ENCODE measurements around the gene TENM3.
"Not testable (repeated sequence)": the region's sequence is repeated elsewhere in the genome, so short reads cannot be mapped to it uniquely, and the experiment has no call there.

TENM3 gene

DNA sequence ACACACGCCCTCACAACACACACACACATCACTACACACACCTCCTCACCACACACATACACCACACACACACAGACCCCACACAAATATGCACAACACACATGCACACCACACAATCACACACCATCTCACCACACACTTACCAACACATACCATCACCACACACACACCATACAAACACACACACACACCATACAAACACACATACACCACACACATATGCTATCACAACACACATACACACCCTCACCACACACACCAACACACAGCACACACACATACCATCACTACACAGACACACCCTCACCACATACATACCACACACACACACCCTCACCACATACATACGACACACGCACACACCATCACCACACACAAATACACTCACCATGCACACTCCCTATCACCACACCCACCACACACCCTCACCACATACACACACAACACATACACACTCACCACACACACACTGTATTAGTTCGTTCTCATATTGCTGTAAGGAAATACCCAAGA lies 567.0 kb downstream of the TENM3 start:
- no peak overlapping the region for H3K9ac ChIP-seq (ENCODE audit: low read length)
- no peak overlapping the region for H3K4me3 ChIP-seq (ENCODE audit: low read depth in 1 of 2, low read length in 2 of 2)
- no peak overlapping the region for H3K27ac ChIP-seq (ENCODE audit: low read depth, low read length)
- H3K4me1 ChIP-seq (ENCODE audit: insufficient read depth, low read length): no peaks in the 10 kb centered on the region
- no peaks in the 10 kb centered on the region for H3K36me3 ChIP-seq (ENCODE audit: insufficient read depth, low read length)
- H3K27me3 ChIP-seq (ENCODE audit: control insufficient read depth in 1 of 2, insufficient read depth in 2 of 2, low read length in 2 of 2): no peaks in the 10 kb centered on the region
- no peaks in the 10 kb centered on the region for H3K9me3 ChIP-seq (ENCODE audit: low read length)

DNA sequence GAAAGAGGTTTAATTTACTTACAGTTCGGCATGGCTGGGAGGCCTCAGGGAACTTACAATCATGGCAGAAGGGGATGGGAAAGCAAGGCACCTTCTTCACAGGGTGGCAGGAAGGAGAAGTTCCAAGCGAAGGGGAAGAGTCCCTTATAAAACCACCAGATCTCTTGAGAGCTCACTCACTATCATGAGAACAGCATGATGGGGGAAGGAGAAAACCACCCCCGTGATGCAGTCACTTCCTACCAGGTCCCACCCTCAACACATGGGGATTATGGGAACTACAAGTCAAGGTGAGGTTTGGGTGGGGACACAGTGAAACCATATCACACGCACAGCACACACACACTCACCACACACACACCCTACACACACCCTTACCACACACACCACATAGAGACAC lies 569.7 kb downstream of the TENM3 start:
- Histone ChIP-seq H3K27me3 (ENCODE audit: control insufficient read depth in 1 of 2, insufficient read depth in 2 of 2, low read length in 2 of 2) (no peaks in the 10 kb centered on the region), H3K9ac (ENCODE audit: low read length) (no peak overlapping the region), H3K36me3 (ENCODE audit: insufficient read depth, low read length) (no peaks in the 10 kb centered on the region), H3K9me3 (ENCODE audit: low read length) (no peaks in the 10 kb centered on the region), H3K4me3 (ENCODE audit: low read depth in 1 of 2, low read length in 2 of 2) (no peak overlapping the region), H3K27ac (ENCODE audit: low read depth, low read length) (no peak overlapping the region), H3K4me1 (ENCODE audit: insufficient read depth, low read length) (no peaks in the 10 kb centered on the region)

DNA sequence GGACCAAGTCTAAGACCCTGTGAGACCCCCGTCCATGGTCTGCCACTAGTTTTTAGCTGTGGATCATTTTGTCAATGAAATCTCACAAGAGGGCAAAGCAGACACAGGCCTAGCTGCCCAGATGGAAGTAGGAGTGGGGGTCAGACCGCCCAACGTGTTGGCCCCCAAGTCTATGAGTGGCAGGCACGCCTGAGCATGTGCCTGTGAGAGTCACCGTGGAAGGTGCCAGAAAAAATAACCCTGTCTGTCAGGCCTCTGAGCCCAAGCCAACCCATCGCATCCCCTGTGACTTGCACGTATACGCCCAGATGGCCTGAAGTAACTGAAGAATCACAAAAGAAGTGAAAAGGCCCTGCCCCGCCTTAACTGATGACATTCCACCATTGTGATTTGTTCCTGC lies 570.9 kb downstream of the TENM3 start:
- not testable (repeated sequence) for H3K36me3 ChIP-seq (ENCODE audit: insufficient read depth, low read length); H3K27ac ChIP-seq (ENCODE audit: low read depth, low read length); H3K4me1 ChIP-seq (ENCODE audit: insufficient read depth, low read length); H3K9ac ChIP-seq (ENCODE audit: low read length); H3K4me3 ChIP-seq (ENCODE audit: low read depth in 1 of 2, low read length in 2 of 2); H3K9me3 ChIP-seq (ENCODE audit: low read length); H3K27me3 ChIP-seq (ENCODE audit: control insufficient read depth in 1 of 2, insufficient read depth in 2 of 2, low read length in 2 of 2)

DNA sequence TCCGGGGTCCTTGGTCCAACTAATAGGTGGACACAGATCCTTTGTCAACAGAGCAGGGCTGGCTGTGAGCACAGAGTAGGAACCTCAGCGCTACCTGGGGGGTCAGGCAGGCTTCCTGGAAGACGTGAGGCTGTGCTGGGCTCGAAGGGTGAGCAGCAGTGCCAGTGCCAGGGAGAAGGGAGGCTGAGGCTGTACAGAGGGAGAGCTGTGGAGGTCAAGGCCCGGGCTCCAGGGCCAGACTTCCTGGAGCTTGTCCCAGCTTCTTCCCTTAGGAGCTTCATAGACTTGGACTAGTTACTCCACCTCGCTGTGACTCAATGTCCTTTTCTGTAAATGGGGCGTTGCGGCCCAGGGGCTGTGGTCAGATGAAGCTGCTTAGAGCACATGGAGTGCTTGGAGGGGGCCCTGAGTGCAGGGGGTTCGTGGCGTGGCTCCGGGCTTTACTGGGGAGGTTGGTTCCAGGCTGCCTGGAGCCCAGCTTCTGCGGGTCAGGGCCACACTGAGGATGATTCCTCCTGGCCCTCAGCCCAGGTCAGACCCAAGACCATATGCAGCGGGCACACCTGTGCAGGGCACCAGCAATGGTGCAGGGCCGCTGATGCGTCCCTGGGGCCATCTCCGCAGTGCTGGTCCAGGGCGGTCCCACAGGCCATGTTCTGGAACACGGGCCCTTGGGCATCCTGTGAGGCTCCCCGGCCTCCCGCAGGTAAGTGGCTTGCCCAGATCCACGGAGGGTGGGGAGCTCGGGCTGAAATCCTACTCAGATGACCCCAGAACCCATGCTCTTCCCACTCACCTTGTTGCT lies 575.9 kb downstream of the TENM3 start:
- no peaks in the 10 kb centered on the region for H3K27me3 ChIP-seq (ENCODE audit: control insufficient read depth in 1 of 2, insufficient read depth in 2 of 2, low read length in 2 of 2)
- no peaks in the 10 kb centered on the region for H3K9me3 ChIP-seq (ENCODE audit: low read length)
- no peak overlapping the region for H3K9ac ChIP-seq (ENCODE audit: low read length)
- no peaks in the 10 kb centered on the region for H3K4me1 ChIP-seq (ENCODE audit: insufficient read depth, low read length)
- no peak overlapping the region for H3K27ac ChIP-seq (ENCODE audit: low read depth, low read length)
- H3K36me3 ChIP-seq (ENCODE audit: insufficient read depth, low read length): no peaks in the 10 kb centered on the region
- no peak overlapping the region for H3K4me3 ChIP-seq (ENCODE audit: low read depth in 1 of 2, low read length in 2 of 2)

DNA sequence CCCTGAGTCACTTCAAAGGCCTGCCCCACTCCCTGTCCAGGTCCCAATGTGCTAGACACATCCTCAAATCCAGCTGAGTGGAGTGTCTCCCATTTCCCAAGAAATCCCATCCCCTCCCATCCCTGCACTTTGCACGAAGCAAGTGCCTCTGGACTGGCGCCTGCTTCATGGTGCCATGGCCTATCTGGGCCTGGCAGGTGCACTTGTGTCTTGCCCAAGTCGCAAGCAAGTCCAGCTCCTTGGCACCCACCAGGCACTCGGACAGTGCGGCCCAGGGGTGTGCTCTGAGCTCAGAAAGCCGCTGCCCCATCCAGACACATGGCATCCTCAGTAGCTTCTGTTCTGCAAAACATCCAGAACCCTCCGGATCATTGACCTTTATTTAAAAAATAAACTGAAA lies 576.5 kb downstream of the TENM3 start:
- Histone ChIP-seq H3K27me3 (ENCODE audit: control insufficient read depth in 1 of 2, insufficient read depth in 2 of 2, low read length in 2 of 2) (no peaks in the 10 kb centered on the region), H3K4me1 (ENCODE audit: insufficient read depth, low read length) (no peaks in the 10 kb centered on the region), H3K9ac (ENCODE audit: low read length) (no peak overlapping the region), H3K9me3 (ENCODE audit: low read length) (no peaks in the 10 kb centered on the region), H3K4me3 (ENCODE audit: low read depth in 1 of 2, low read length in 2 of 2) (no peak overlapping the region), H3K27ac (ENCODE audit: low read depth, low read length) (no peak overlapping the region), H3K36me3 (ENCODE audit: insufficient read depth, low read length) (no peaks in the 10 kb centered on the region)

DNA sequence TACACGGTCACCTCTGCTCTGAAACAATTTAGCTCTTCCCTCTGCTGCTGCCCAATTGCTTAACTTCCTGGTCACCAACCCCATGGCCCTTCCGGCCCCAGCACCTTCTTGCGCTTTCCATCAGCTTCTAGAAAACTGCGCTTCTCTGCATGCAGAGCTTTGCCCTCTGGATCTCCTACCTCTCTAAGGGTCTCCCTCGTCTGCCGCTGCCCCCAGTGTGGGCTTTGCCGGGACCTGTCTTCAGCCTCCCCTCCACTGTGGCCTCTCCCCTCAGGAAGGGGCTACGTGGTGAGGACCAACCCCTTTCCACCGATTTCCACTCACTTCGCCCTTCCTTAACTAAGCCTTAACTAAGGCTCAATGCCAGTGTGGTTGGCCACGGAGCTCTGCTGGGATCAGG lies 579.4 kb downstream of the TENM3 start:
- no peak overlapping the region for H3K9ac ChIP-seq (ENCODE audit: low read length)
- H3K4me1 ChIP-seq (ENCODE audit: insufficient read depth, low read length): no peaks in the 10 kb centered on the region
- no peaks in the 10 kb centered on the region for H3K27me3 ChIP-seq (ENCODE audit: control insufficient read depth in 1 of 2, insufficient read depth in 2 of 2, low read length in 2 of 2)
- H3K36me3 ChIP-seq (ENCODE audit: insufficient read depth, low read length): no peaks in the 10 kb centered on the region
- no peaks in the 10 kb centered on the region for H3K9me3 ChIP-seq (ENCODE audit: low read length)
- H3K4me3 ChIP-seq (ENCODE audit: low read depth in 1 of 2, low read length in 2 of 2): no peak overlapping the region
- H3K27ac ChIP-seq (ENCODE audit: low read depth, low read length): no peak overlapping the region

DNA sequence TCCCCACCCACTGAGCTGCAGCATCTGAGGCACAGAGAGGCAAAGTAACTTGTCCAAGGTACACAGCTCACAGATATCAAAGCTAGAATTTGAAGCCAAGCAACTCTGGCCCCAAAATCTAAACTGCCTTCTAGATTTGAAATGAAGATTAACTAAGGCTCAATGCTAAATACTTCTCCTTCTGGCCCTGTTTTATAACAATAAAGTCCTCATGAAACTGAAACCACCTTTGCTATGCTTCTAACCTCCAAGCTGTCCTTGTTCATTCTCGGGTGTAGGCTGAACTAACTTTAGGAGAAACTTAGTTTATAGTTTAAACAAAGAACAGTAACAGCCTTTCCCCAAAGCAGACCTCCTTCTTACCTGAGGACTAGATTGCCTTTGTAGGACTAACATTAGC lies 580.4 kb downstream of the TENM3 start:
- no peak overlapping the region for H3K27ac ChIP-seq (ENCODE audit: low read depth, low read length)
- no peaks in the 10 kb centered on the region for H3K4me1 ChIP-seq (ENCODE audit: insufficient read depth, low read length)
- no peaks in the 10 kb centered on the region for H3K27me3 ChIP-seq (ENCODE audit: control insufficient read depth in 1 of 2, insufficient read depth in 2 of 2, low read length in 2 of 2)
- H3K9ac ChIP-seq (ENCODE audit: low read length): no peak overlapping the region
- no peaks in the 10 kb centered on the region for H3K36me3 ChIP-seq (ENCODE audit: insufficient read depth, low read length)
- no peaks in the 10 kb centered on the region for H3K9me3 ChIP-seq (ENCODE audit: low read length)
- H3K4me3 ChIP-seq (ENCODE audit: low read depth in 1 of 2, low read length in 2 of 2): no peak overlapping the region

DNA sequence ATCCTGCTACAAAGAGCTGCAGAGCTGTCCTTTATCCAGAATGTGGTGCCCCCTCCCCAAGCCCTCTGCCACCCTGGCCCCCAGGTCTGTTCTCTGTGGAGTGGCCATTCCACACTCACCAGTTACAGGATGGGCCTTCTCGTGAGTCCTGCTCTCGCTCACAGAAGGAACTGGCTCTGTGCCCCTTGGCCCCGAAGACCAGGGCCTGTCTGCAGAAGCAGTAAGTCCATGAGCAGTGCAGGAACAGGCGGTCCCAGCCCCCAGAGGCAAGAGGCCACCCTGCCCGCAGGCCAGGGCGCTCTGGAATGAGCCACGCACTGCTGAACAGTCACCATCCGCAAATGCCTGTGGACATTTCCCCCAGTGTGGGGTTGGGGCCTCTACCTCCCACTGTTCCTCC lies 581.8 kb downstream of the TENM3 start:
- Histone ChIP-seq H3K4me1 (ENCODE audit: insufficient read depth, low read length) (no peaks in the 10 kb centered on the region), H3K4me3 (ENCODE audit: low read depth in 1 of 2, low read length in 2 of 2) (no peak overlapping the region), H3K9me3 (ENCODE audit: low read length) (no peaks in the 10 kb centered on the region), H3K27me3 (ENCODE audit: control insufficient read depth in 1 of 2, insufficient read depth in 2 of 2, low read length in 2 of 2) (no peaks in the 10 kb centered on the region), H3K9ac (ENCODE audit: low read length) (no peak overlapping the region), H3K27ac (ENCODE audit: low read depth, low read length) (no peak overlapping the region), H3K36me3 (ENCODE audit: insufficient read depth, low read length) (no peaks in the 10 kb centered on the region)

DNA sequence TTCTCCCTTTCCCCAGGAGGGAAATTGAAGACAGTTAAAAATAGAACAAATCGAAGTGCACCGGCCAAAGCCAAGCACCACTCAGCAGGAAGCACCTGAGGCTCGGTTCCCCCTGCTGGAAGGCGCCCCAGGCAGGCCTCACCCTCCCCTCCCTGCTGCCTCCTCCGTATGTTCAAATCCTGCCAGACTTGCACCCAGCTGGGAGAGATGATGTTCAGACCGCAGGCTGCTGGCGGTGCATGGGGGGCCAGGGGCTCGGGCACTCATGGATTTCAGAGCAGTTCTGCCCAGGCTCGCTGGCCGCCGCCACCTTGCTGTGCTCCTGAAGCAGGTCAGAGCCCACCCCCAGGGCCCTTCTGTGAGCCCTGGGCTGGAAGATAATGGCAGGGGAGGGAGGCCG lies 582.6 kb downstream of the TENM3 start:
- H3K9ac ChIP-seq (ENCODE audit: low read length): no peak overlapping the region
- H3K4me1 ChIP-seq (ENCODE audit: insufficient read depth, low read length): no peaks in the 10 kb centered on the region
- no peak overlapping the region for H3K27ac ChIP-seq (ENCODE audit: low read depth, low read length)
- no peaks in the 10 kb centered on the region for H3K9me3 ChIP-seq (ENCODE audit: low read length)
- no peaks in the 10 kb centered on the region for H3K36me3 ChIP-seq (ENCODE audit: insufficient read depth, low read length)
- no peak overlapping the region for H3K4me3 ChIP-seq (ENCODE audit: low read depth in 1 of 2, low read length in 2 of 2)
- H3K27me3 ChIP-seq (ENCODE audit: control insufficient read depth in 1 of 2, insufficient read depth in 2 of 2, low read length in 2 of 2): no peaks in the 10 kb centered on the region

DNA sequence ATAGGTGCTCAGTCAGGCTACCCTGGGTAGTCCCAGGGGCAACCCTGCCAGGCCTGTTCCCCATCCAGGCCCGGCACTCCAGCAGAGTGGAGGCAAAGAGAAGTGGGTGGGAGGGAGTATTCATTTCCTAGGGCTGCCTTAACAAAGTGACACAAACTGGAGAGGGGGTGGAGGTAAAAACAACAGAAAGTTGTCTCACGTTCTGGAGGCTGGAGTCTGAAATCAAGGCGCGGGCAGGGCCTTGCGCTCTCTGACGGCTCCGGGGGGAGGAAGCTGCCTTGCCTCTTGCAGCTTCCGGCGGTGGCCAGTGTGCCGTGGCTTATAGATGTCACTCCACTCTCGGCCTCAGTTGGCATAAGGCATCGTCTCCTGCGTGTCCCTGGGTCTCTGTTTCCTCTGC lies 583.2 kb downstream of the TENM3 start:
- H3K36me3 ChIP-seq (ENCODE audit: insufficient read depth, low read length): no peaks in the 10 kb centered on the region
- H3K9ac ChIP-seq (ENCODE audit: low read length): no peak overlapping the region
- H3K4me1 ChIP-seq (ENCODE audit: insufficient read depth, low read length): no peaks in the 10 kb centered on the region
- no peaks in the 10 kb centered on the region for H3K27me3 ChIP-seq (ENCODE audit: control insufficient read depth in 1 of 2, insufficient read depth in 2 of 2, low read length in 2 of 2)
- H3K9me3 ChIP-seq (ENCODE audit: low read length): no peaks in the 10 kb centered on the region
- no peak overlapping the region for H3K27ac ChIP-seq (ENCODE audit: low read depth, low read length)
- H3K4me3 ChIP-seq (ENCODE audit: low read depth in 1 of 2, low read length in 2 of 2): no peak overlapping the region

DNA sequence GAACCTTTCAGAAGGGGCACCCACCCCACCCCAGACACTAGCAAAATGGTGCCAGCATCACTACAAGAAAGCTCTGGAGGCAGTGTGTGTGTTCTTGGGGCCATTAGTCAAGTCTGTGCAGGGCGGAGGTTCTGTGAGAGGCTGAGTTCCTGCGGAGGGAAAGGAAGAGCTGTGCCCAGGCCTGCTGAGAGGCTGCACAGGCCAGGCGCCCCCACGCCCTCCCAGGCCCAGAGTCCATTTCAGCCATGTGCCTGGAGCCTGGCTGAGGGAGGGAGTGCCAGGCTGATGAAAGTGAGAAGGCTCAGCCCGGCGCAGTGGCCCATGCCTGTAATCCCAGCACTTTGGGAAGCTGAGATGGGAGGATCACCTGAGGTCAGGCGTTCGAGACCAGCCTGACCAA lies 584.0 kb downstream of the TENM3 start:
- Histone ChIP-seq H3K9me3 (ENCODE audit: low read length) (no peaks in the 10 kb centered on the region), H3K36me3 (ENCODE audit: insufficient read depth, low read length) (no peaks in the 10 kb centered on the region), H3K27me3 (ENCODE audit: control insufficient read depth in 1 of 2, insufficient read depth in 2 of 2, low read length in 2 of 2) (no peaks in the 10 kb centered on the region), H3K4me3 (ENCODE audit: low read depth in 1 of 2, low read length in 2 of 2) (no peak overlapping the region), H3K4me1 (ENCODE audit: insufficient read depth, low read length) (no peaks in the 10 kb centered on the region), H3K27ac (ENCODE audit: low read depth, low read length) (no peak overlapping the region), H3K9ac (ENCODE audit: low read length) (no peak overlapping the region)

DNA sequence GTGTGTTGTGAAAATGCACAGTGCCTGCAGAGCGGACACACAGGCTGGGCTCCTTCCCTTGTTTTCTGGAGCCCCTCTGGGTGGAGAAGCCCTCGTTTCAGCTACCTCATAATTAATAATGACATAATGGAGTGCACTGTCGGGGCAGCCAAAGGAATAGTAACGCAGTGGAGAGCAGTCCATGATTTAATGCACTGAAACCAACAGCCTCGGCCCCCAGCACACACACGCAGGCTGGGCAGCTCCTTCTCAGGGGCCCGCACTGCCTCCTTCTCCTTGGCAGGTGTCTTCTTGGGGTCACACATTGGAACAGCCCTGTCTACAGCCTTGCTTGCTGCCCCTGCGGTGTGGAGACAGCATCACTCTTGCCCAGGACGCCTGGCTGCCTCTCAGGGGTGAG lies 584.8 kb downstream of the TENM3 start:
- no peaks in the 10 kb centered on the region for H3K9me3 ChIP-seq (ENCODE audit: low read length)
- H3K27ac ChIP-seq (ENCODE audit: low read depth, low read length): no peak overlapping the region
- no peaks in the 10 kb centered on the region for H3K27me3 ChIP-seq (ENCODE audit: control insufficient read depth in 1 of 2, insufficient read depth in 2 of 2, low read length in 2 of 2)
- H3K4me3 ChIP-seq (ENCODE audit: low read depth in 1 of 2, low read length in 2 of 2): no peak overlapping the region
- no peaks in the 10 kb centered on the region for H3K36me3 ChIP-seq (ENCODE audit: insufficient read depth, low read length)
- H3K9ac ChIP-seq (ENCODE audit: low read length): no peak overlapping the region
- no peaks in the 10 kb centered on the region for H3K4me1 ChIP-seq (ENCODE audit: insufficient read depth, low read length)
